K562 (cell line): Measurements from ENCODE around the gene GNAQ.

Experiments used
- EZH2 ChIP-seq: IDR thresholded peaks from 2 replicates; pipeline ENCODE4 v1.6.1; 2012; ENCODE audit warnings: low read depth, mild to moderate bottlenecking, inconsistent platforms, low read length, borderline replicate concordance
- PHTF2 ChIP-seq: fragments of 250-450 bp; sonication (Bioruptor Pico); IDR thresholded peaks from 2 replicates; pipeline ENCODE4 v1.5.0; 2021; ENCODE audit warnings: mild to moderate bottlenecking
- POLR2A ChIP-seq: fragments of 450-650 bp; conservative IDR thresholded peaks from 2 replicates; pipeline ENCODE4 v1.6.1; 2016
- POLR2AphosphoS5 ChIP-seq: IDR thresholded peaks from 2 replicates; pipeline ENCODE4 v1.6.1; 2011; ENCODE audit warnings: mild to moderate bottlenecking, low read depth, low read length, moderate library complexity; ENCODE audit not compliant: control insufficient read depth, insufficient read depth
- RAD21 ChIP-seq, 2 experiments: fragments of 250-450 bp in 1 of 2; fragments of 450-650 bp in 1 of 2; sonication (Bioruptor Pico) in 1 of 2; formaldehyde crosslinking in 1 of 2; IDR thresholded peaks in 1 of 2; conservative IDR thresholded peaks in 1 of 2; 2 replicates each; pipeline versions ENCODE4 v1.4.0 to v1.8.0; 2020 to 2022; ENCODE audit warnings: mild to moderate bottlenecking in 2 of 2, moderate library complexity in 1 of 2
- TRIM24 ChIP-seq, 2 experiments: fragments of 450-650 bp; IDR thresholded peaks; 2 replicates each; pipeline ENCODE4 v1.6.1; 2016
- ZNF165 ChIP-seq: fragments of 250-450 bp; sonication (Bioruptor Pico); IDR thresholded peaks from 2 replicates; pipeline ENCODE4 v1.4.0; 2020; ENCODE audit warnings: borderline replicate concordance
- TF ChIP-seq, protein P1 (sequence below): fragments of 250-450 bp; sonication (Bioruptor Pico); IDR thresholded peaks from 2 replicates; pipeline ENCODE4 v1.5.0; 2021; ENCODE audit warnings: mild to moderate bottlenecking, moderate library complexity
- TF ChIP-seq, protein P2 (sequence below), 3 experiments: IDR thresholded peaks in 2 of 3; conservative IDR thresholded peaks in 1 of 3; 2 replicates each; pipeline ENCODE4 v1.5.1; 2011 to 2012; ENCODE audit warnings: low read length in 3 of 3, mild to moderate bottlenecking in 3 of 3, control low read depth in 2 of 3, improper control_type of control experiment in 1 of 3, inconsistent platforms in 1 of 3, low read depth in 1 of 3, mixed read lengths in 1 of 3, moderate library complexity in 1 of 3; ENCODE audit not compliant: insufficient read depth in 2 of 3
- TF ChIP-seq, protein P3 (sequence below), 2 experiments: fragments of 450-650 bp; formaldehyde crosslinking in 1 of 2; IDR thresholded peaks; 2 replicates each; pipeline versions ENCODE4 v1.4.0 to v1.6.1; 2014 to 2020; ENCODE audit warnings: mild to moderate bottlenecking in 2 of 2, borderline replicate concordance in 1 of 2, low read depth in 1 of 2

DNA sequence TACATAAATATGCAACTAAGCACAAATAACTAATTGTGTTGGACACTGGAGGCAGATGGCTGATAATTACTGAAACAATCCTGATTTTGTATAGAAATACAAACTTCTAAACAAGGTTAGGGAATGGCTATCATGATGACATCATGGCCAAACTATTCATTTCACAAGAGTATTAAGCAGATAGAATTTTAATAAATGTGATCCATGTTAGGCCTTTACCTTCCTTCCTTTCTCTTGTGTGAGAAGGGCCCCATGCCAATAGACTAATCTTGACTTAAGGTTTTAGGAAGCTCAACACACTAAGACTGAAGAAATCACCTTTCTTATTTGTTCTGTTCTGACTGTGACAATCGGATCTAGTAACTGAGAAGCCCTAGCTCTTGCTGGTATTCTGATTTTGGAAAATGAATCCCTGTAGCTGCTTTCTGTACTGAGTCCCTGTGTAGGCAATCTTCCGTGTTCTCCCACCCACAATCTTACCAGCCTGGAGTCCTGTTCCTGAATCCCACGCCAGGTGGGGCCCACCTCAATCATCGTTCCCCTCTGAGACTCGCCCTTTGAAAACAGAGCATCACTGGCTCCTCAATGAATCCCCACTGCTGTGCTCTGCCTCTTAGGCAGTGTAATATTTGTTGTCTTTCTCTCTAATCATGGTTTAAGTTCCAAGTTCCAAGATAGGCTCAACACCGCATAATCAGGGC lies 214.8 kb downstream of the GNAQ start:
- TF ChIP-seq, protein P1, sequence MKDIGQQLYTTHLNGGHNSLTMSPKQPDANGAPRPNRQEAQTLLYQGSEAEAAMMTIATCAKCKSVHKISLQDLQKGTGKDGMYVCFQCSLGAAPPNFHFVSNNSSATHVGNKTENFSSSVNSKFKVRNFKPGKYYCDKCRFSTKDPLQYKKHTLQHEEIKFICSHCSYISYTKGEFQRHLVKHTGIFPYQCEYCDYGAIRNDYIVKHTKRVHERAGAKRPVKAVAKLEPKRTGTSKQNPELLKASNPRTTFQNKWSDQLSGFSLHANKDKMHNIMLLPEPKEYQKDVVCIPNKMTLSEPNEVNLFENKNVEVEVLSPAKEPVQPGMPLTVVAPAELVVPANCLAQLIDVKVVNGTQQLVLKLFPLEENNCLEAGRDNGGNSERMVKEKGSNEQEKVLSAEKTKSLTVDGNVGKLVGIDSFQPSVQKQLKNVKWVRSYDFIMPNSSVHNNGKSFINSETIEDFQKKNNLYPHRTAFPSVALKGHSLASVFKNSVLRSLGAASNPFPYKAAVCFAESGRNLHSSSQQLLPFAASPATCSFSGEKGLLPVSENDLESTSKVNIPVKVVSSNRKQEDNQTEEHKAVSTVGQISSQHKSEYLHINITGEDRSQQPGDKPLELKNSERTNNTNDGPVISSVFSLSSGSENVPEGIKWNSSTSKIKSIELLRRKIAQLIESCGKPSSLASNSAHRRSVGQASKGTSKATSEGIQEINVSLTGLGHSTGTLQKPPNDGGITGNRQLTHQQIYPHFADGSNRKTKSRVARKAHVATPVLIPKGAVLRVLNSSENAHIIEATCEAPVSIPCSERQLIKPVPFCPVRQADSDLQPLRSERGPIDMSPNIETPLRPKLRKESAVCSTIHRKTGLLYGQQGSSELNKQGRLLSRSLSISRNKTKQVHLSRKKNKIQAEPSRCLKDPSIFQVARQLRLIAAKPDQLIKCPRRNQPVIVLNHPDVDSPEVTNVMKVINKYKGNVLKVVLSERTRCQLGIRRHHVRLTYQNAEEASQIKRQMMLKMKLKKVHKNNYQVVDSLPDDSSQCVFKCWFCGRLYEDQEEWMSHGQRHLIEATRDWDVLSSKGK (CRISPR knock-in tag), result no peak
- TF ChIP-seq, protein P2, sequence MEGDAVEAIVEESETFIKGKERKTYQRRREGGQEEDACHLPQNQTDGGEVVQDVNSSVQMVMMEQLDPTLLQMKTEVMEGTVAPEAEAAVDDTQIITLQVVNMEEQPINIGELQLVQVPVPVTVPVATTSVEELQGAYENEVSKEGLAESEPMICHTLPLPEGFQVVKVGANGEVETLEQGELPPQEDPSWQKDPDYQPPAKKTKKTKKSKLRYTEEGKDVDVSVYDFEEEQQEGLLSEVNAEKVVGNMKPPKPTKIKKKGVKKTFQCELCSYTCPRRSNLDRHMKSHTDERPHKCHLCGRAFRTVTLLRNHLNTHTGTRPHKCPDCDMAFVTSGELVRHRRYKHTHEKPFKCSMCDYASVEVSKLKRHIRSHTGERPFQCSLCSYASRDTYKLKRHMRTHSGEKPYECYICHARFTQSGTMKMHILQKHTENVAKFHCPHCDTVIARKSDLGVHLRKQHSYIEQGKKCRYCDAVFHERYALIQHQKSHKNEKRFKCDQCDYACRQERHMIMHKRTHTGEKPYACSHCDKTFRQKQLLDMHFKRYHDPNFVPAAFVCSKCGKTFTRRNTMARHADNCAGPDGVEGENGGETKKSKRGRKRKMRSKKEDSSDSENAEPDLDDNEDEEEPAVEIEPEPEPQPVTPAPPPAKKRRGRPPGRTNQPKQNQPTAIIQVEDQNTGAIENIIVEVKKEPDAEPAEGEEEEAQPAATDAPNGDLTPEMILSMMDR (IDR thresholded peaks at IDR 0.05 in 2 of 3, conservative IDR thresholded peaks at IDR 0.05 in 1 of 3; ENCODE audit: insufficient read depth in 2 of 3, low read depth in 1 of 3, low read length in 3 of 3), result no peak
- no peak for TF ChIP-seq RAD21 (CRISPR knock-in tag; conservative IDR thresholded peaks at IDR 0.05 in 1 of 2, IDR thresholded peaks at IDR 0.05 in 1 of 2)
- TF ChIP-seq, protein P3, sequence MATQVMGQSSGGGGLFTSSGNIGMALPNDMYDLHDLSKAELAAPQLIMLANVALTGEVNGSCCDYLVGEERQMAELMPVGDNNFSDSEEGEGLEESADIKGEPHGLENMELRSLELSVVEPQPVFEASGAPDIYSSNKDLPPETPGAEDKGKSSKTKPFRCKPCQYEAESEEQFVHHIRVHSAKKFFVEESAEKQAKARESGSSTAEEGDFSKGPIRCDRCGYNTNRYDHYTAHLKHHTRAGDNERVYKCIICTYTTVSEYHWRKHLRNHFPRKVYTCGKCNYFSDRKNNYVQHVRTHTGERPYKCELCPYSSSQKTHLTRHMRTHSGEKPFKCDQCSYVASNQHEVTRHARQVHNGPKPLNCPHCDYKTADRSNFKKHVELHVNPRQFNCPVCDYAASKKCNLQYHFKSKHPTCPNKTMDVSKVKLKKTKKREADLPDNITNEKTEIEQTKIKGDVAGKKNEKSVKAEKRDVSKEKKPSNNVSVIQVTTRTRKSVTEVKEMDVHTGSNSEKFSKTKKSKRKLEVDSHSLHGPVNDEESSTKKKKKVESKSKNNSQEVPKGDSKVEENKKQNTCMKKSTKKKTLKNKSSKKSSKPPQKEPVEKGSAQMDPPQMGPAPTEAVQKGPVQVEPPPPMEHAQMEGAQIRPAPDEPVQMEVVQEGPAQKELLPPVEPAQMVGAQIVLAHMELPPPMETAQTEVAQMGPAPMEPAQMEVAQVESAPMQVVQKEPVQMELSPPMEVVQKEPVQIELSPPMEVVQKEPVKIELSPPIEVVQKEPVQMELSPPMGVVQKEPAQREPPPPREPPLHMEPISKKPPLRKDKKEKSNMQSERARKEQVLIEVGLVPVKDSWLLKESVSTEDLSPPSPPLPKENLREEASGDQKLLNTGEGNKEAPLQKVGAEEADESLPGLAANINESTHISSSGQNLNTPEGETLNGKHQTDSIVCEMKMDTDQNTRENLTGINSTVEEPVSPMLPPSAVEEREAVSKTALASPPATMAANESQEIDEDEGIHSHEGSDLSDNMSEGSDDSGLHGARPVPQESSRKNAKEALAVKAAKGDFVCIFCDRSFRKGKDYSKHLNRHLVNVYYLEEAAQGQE (IDR thresholded peaks at IDR 0.05; ENCODE audit: borderline replicate concordance), result no peak
- TF ChIP-seq, protein P3 (CRISPR knock-in tag; IDR thresholded peaks at IDR 0.05; ENCODE audit: low read depth), result no peak
- no peak for TF ChIP-seq EZH2
- no peak for TF ChIP-seq POLR2A
- TF ChIP-seq POLR2AphosphoS5, result no peak
- no peak for TF ChIP-seq ZNF165 (CRISPR knock-in tag)
- TF ChIP-seq TRIM24 (IDR thresholded peaks at IDR 0.05), result no peak
- TF ChIP-seq PHTF2 (CRISPR knock-in tag), result no peak
